Measurements from ENCODE around the gene COX4I2. TPM values are rescaled to one million over a fixed set of nuclear protein-coding genes. Genes with fewer than 3 reads are reported as not detected.
A peak's percentile ranks its signal among the peaks of the same experiment; 100 is the strongest.

Gene COX4I2
- total and polyA plus RNA-seq, 2 donors from 2014 or later: 1.3 to 6.9 TPM

- intact Hi-C loops (cut with DNase I): no loop called here
- Histone ChIP-seq H3K4me1 (ENCODE audit: control insufficient read depth in 2 of 3, insufficient read depth in 2 of 3, low read depth in 1 of 3, low read length in 3 of 3) (peaks cover 0 to 37% (median 26%) of the 10 kb centered on the region in 3 donors), H3K9me3 (ENCODE audit: control insufficient read depth in 2 of 3, insufficient read depth in 1 of 3, low read length in 3 of 3) (no peaks in the 10 kb centered on the region), H3K27me3 (ENCODE audit: control insufficient read depth, insufficient read depth, low read length) (no peaks in the 10 kb centered on the region), H3K9ac (ENCODE audit: low read length in 3 of 3) (peak overlapping the region in 1 of 3 donors; percentile 40), H3K36me3 (ENCODE audit: control insufficient read depth in 2 of 3, insufficient read depth in 3 of 3, low read length in 3 of 3) (peaks cover 2 to 20% (median 9%) of the 10 kb centered on the region in 3 donors), H3K4me3 (ENCODE audit: low read length in 3 of 3) (no peak overlapping the region), H3K27ac (ENCODE audit: low read depth in 2 of 2, low read length in 2 of 2) (peak overlapping the region; percentile 12 to 95)
- no peak for DNase-seq
- TF ChIP-seq CTCF (IDR thresholded peaks at IDR 0.05; ENCODE audit: borderline replicate concordance, extremely low read depth, insufficient read depth): no peak
- no peak for FAIRE-seq
These were observed 55.7 kb downstream of the COX4I2 start for GRCh38 chr20:31693402-31693801.

GRCh38 chr20:31693987-31694661 is 56.4 kb downstream of the COX4I2 start:
- no peaks in the 10 kb centered on the region for H3K27me3 ChIP-seq (ENCODE audit: control insufficient read depth, insufficient read depth, low read length)
- peak overlapping the region; percentile 12 to 95 for H3K27ac ChIP-seq (ENCODE audit: low read depth in 2 of 2, low read length in 2 of 2)
- peak overlapping the region in 1 of 3 donors; percentile 2 for H3K4me3 ChIP-seq (ENCODE audit: low read length in 3 of 3)
- no peak for TF ChIP-seq CTCF (IDR thresholded peaks at IDR 0.05; ENCODE audit: borderline replicate concordance, extremely low read depth, insufficient read depth)
- intact Hi-C loops (cut with DNase I): no loop called here
- DNase-seq: peak in 3 of 5 donors; percentile 48 to 60 (median 49)
- H3K36me3 ChIP-seq (ENCODE audit: control insufficient read depth in 2 of 3, insufficient read depth in 3 of 3, low read length in 3 of 3): peaks cover 2 to 20% (median 7%) of the 10 kb centered on the region in 3 donors
- no peaks in the 10 kb centered on the region for H3K9me3 ChIP-seq (ENCODE audit: control insufficient read depth in 2 of 3, insufficient read depth in 1 of 3, low read length in 3 of 3)
- peaks cover 0 to 43% (median 33%) of the 10 kb centered on the region in 3 donors for H3K4me1 ChIP-seq (ENCODE audit: control insufficient read depth in 2 of 3, insufficient read depth in 2 of 3, low read depth in 1 of 3, low read length in 3 of 3)
- H3K9ac ChIP-seq (ENCODE audit: low read length in 3 of 3): peak overlapping the region in 2 of 3 donors; percentile 39 to 44
- no peak for FAIRE-seq

Small RNA genes lying within 50 kb of the gene (microRNA-seq; reads per million reads assigned to microRNA genes)
- gene MIR3193: not detected

Other genes with a start within 250 kb of the COX4I2 start
- not detected for gene DEFB119, start 247.3 kb upstream of the COX4I2 start, total RNA-seq
- not detected for gene DEFB119, start 247.3 kb upstream of the COX4I2 start, polyA plus RNA-seq (ENCODE audit: insufficient read depth, low read depth, low replicate concordance)
- gene DEFB121, start 231.7 kb upstream of the COX4I2 start, total RNA-seq: not detected
- gene DEFB121, start 231.7 kb upstream of the COX4I2 start, polyA plus RNA-seq (ENCODE audit: insufficient read depth, low read depth, low replicate concordance): not detected
- gene DEFB123, start 197.3 kb upstream of the COX4I2 start, total RNA-seq: not detected
- not detected for gene DEFB123, start 197.3 kb upstream of the COX4I2 start, polyA plus RNA-seq (ENCODE audit: insufficient read depth, low read depth, low replicate concordance)
- 2.5 TPM for gene DEFB124, start 162.8 kb upstream of the COX4I2 start, total RNA-seq
- not detected for gene DEFB124, start 162.8 kb upstream of the COX4I2 start, polyA plus RNA-seq (ENCODE audit: insufficient read depth, low read depth, low replicate concordance)
- 2.5 TPM for gene REM1, start 162.6 kb upstream of the COX4I2 start, total RNA-seq
- 2.0 TPM for gene REM1, start 162.6 kb upstream of the COX4I2 start, polyA plus RNA-seq (ENCODE audit: insufficient read depth, low read depth, low replicate concordance)
- 174 TPM for gene HM13, start 123.5 kb upstream of the COX4I2 start, total RNA-seq
- gene HM13, start 123.5 kb upstream of the COX4I2 start, polyA plus RNA-seq (ENCODE audit: insufficient read depth, low read depth, low replicate concordance): 154 TPM
- gene ID1, start 32.6 kb upstream of the COX4I2 start, total RNA-seq: 189 TPM
- gene ID1, start 32.6 kb upstream of the COX4I2 start, polyA plus RNA-seq (ENCODE audit: insufficient read depth, low read depth, low replicate concordance): 293 TPM
- 139 TPM for gene BCL2L1, start 85.0 kb downstream of the COX4I2 start, total RNA-seq
- 132 TPM for gene BCL2L1, start 85.0 kb downstream of the COX4I2 start, polyA plus RNA-seq (ENCODE audit: insufficient read depth, low read depth, low replicate concordance)
- gene TPX2, start 101.4 kb downstream of the COX4I2 start, total RNA-seq: 1.4 TPM
- 0.47 TPM for gene TPX2, start 101.4 kb downstream of the COX4I2 start, polyA plus RNA-seq (ENCODE audit: insufficient read depth, low read depth, low replicate concordance)
- not detected for gene MYLK2, start 181.4 kb downstream of the COX4I2 start, total RNA-seq
- not detected for gene MYLK2, start 181.4 kb downstream of the COX4I2 start, polyA plus RNA-seq (ENCODE audit: insufficient read depth, low read depth, low replicate concordance)
- gene FOXS1, start 207.7 kb downstream of the COX4I2 start, total RNA-seq: 2.1 TPM
- 9.8 TPM for gene FOXS1, start 207.7 kb downstream of the COX4I2 start, polyA plus RNA-seq (ENCODE audit: insufficient read depth, low read depth, low replicate concordance)
- 13.2 TPM for gene DUSP15, start 232.6 kb downstream of the COX4I2 start, total RNA-seq
- 143 TPM for gene DUSP15, start 232.6 kb downstream of the COX4I2 start, polyA plus RNA-seq (ENCODE audit: insufficient read depth, low read depth, low replicate concordance)
- gene TTLL9, start 232.7 kb downstream of the COX4I2 start, total RNA-seq: 1.9 TPM
- 0.82 TPM for gene TTLL9, start 232.7 kb downstream of the COX4I2 start, polyA plus RNA-seq (ENCODE audit: insufficient read depth, low read depth, low replicate concordance)